GM12872 (cell line): Measurements from ENCODE around the gene NALCN.

ENCODE experiments used
- CTCF ChIP-seq: IDR thresholded peaks from 3 replicates; pipeline ENCODE4 v1.5.1; 2011; ENCODE audit warnings: low read depth, mild to moderate bottlenecking, low read length, moderate library complexity; ENCODE audit not compliant: insufficient read depth

NALCN gene

GRCh38 chr13:101332583-101332982, 83.7 kb downstream of the NALCN start:
- TF ChIP-seq CTCF: no peak

GRCh38 chr13:101331731-101332130, 84.6 kb downstream of the NALCN start:
- TF ChIP-seq CTCF: no peak

- no peak for TF ChIP-seq CTCF
These were observed 88.4 kb downstream of the NALCN start for GRCh38 chr13:101327871-101328270.

- no peak for TF ChIP-seq CTCF
These were observed 89.6 kb downstream of the NALCN start for GRCh38 chr13:101326710-101327109.

- TF ChIP-seq CTCF: no peak
These were observed 90.9 kb downstream of the NALCN start for GRCh38 chr13:101325423-101325822.

- no peak for TF ChIP-seq CTCF
These were observed 92.7 kb downstream of the NALCN start for GRCh38 chr13:101323601-101324000.

GRCh38 chr13:101317986-101318523, 98.3 kb downstream of the NALCN start:
- no peak for TF ChIP-seq CTCF

- no peak for TF ChIP-seq CTCF
These were observed 107.2 kb downstream of the NALCN start for GRCh38 chr13:101309014-101309619.
